KMS-11 (cell line): ENCODE measurements around the gene SIRT6.

Experiments used
- H2AFZ ChIP-seq: fragments of 200-600 bp; sonication (generic); 2 replicates; pipeline ENCODE4 v1.6.1; 2016; ENCODE audit warnings: antibody characterized with exemption, mixed run types, low read depth
- H3K27ac ChIP-seq: fragments of 200-600 bp; sonication (generic); 2 replicates; pipeline ENCODE4 v1.6.1; 2016; ENCODE audit warnings: mild to moderate bottlenecking, mixed run types
- H3K27me3 ChIP-seq: fragments of 200-600 bp; sonication (generic); 2 replicates; pipeline ENCODE4 v1.6.1; 2017; ENCODE audit warnings: mild to moderate bottlenecking, low read depth, mixed run types, moderate library complexity; ENCODE audit not compliant: insufficient read depth
- H3K36me3 ChIP-seq: fragments of 200-600 bp; sonication (generic); 2 replicates; pipeline ENCODE4 v1.6.1; 2017; ENCODE audit warnings: mild to moderate bottlenecking, mixed run types; ENCODE audit not compliant: insufficient read depth
- H3K4me1 ChIP-seq: fragments of 200-600 bp; sonication (generic); 2 replicates; pipeline ENCODE4 v1.6.1; 2016; ENCODE audit warnings: mild to moderate bottlenecking, low read depth, mixed run types; ENCODE audit not compliant: poor library complexity, severe bottlenecking
- H3K4me2 ChIP-seq: fragments of 200-600 bp; sonication (generic); 2 replicates; pipeline ENCODE4 v1.7.0; 2016; ENCODE audit warnings: mild to moderate bottlenecking, mixed run types
- H3K4me3 ChIP-seq: fragments of 200-600 bp; sonication (generic); IDR thresholded peaks from 2 replicates; pipeline ENCODE4 v1.6.1; 2017; ENCODE audit warnings: low read depth, low read length, mixed read lengths; ENCODE audit not compliant: insufficient read depth
- H3K79me2 ChIP-seq: fragments of 200-600 bp; sonication (generic); 2 replicates; pipeline ENCODE4 v1.6.1; 2016; ENCODE audit warnings: low read depth, mixed run types; ENCODE audit not compliant: insufficient read depth
- H3K9ac ChIP-seq: fragments of 200-600 bp; sonication (generic); 2 replicates; pipeline ENCODE4 v1.6.1; 2016; ENCODE audit warnings: mild to moderate bottlenecking, mixed run types
- H4K20me1 ChIP-seq: fragments of 200-600 bp; sonication (generic); 2 replicates; pipeline ENCODE4 v1.6.1; 2016; ENCODE audit warnings: mild to moderate bottlenecking, mixed run types; ENCODE audit not compliant: insufficient read depth
- CTCF ChIP-seq: fragments of 200-600 bp; sonication (generic); conservative IDR thresholded peaks from 2 replicates; pipeline ENCODE4 v1.6.1; 2017; ENCODE audit warnings: low read depth, mild to moderate bottlenecking, antibody characterized with exemption, low read length, moderate library complexity, mixed read lengths

Gene SIRT6

GRCh38 chr19:4124638-4125037, 57.7 kb downstream of the SIRT6 start:
- H3K4me3 ChIP-seq = no peak overlapping the region
- no peaks in the 10 kb centered on the region for H4K20me1 ChIP-seq
- peak overlapping the region; percentile 73; the same call in 1 of the 2 replicates for H2AFZ ChIP-seq
- no peaks in the 10 kb centered on the region for H3K27me3 ChIP-seq
- H3K27ac ChIP-seq = no peak overlapping the region
- peak overlapping the region; percentile 37; the same call in 1 of the 2 replicates for H3K9ac ChIP-seq
- no peak for TF ChIP-seq CTCF
- no peaks in the 10 kb centered on the region for H3K36me3 ChIP-seq
- H3K4me1 ChIP-seq = peaks cover 7% of the 10 kb centered on the region
- H3K79me2 ChIP-seq = peaks cover 22% of the 10 kb centered on the region
- H3K4me2 ChIP-seq = peak overlapping the region; percentile 88
